ENCODE measurements around the gene SLC17A2. TPM values are rescaled to one million over a fixed set of nuclear protein-coding genes. Genes with fewer than 3 reads are reported as not detected.

The SLC17A2 gene
- total RNA-seq, 4 donors from 2014 or later, result not detected

DNA sequence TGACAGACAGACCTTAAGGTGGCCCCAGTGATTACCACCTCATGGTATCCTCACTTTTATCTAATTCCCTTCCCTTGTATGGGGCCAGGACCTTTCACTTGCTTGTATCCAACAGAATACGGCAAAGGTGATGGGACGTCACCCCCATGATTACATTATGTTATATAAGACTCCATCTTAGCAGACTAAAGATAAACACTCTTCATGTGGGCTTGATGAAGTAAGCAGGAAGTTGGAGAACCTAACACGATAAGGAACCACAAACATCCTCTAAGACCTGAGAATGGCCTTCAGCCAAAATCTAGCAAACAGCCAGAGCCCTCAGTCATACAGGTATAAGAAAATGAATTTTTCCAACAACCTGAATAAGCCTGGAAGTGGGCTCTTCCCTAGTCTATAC lies 64.5 kb downstream of the SLC17A2 start:
- TF ChIP-seq, protein P1, sequence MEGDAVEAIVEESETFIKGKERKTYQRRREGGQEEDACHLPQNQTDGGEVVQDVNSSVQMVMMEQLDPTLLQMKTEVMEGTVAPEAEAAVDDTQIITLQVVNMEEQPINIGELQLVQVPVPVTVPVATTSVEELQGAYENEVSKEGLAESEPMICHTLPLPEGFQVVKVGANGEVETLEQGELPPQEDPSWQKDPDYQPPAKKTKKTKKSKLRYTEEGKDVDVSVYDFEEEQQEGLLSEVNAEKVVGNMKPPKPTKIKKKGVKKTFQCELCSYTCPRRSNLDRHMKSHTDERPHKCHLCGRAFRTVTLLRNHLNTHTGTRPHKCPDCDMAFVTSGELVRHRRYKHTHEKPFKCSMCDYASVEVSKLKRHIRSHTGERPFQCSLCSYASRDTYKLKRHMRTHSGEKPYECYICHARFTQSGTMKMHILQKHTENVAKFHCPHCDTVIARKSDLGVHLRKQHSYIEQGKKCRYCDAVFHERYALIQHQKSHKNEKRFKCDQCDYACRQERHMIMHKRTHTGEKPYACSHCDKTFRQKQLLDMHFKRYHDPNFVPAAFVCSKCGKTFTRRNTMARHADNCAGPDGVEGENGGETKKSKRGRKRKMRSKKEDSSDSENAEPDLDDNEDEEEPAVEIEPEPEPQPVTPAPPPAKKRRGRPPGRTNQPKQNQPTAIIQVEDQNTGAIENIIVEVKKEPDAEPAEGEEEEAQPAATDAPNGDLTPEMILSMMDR (IDR thresholded peaks at IDR 0.05; ENCODE audit: low read depth), result no peak

DNA sequence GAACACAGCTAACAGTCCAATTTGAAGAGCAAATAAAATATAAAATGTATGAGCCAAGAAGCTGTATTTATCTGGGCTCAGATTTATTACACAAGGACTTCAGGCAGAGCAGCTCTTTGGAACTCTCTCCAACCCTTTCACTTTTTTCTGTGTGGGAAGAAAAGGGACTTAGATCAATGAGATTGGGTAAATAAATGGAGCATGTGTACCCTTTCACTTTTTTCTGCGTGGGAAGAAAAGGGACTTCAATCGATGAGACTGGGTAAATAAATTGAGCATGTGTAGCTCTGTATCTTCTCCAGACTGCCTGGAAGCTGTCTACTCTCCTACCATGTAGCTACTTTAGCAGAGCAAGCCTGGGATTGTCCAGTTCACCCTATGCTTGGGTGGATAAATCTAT lies 67.1 kb downstream of the SLC17A2 start:
- TF ChIP-seq, protein P1 (IDR thresholded peaks at IDR 0.05; ENCODE audit: low read depth), result no peak

Other genes with a start within 250 kb of the SLC17A2 start
- gene SLC17A4, start 175.9 kb downstream of the SLC17A2 start, total RNA-seq, result not detected
- gene SLC17A1, start 98.6 kb downstream of the SLC17A2 start, total RNA-seq, result not detected
- not detected for gene SLC17A3, start 56.4 kb downstream of the SLC17A2 start, total RNA-seq
- gene TRIM38, start 32.1 kb upstream of the SLC17A2 start, total RNA-seq, result 10 to 100 TPM; 10.2 to 20.4 (median 11.2) TPM
- 10 to 100 TPM in 2 of 4 donors, 1 to 10 TPM in 2; 8.1 to 11.2 (median 9.7) TPM for gene HFE, start 156.7 kb upstream of the SLC17A2 start, total RNA-seq